PFSK-1 (cell line): ENCODE results near the gene LHX1.

Experiments
- POLR2AphosphoS5 ChIP-seq: IDR thresholded peaks from 2 replicates; pipeline ENCODE4 v1.6.1; 2012; ENCODE audit warnings: low read depth, mild to moderate bottlenecking, control low read depth, low read length, moderate library complexity
- SIN3A ChIP-seq: IDR thresholded peaks from 2 replicates; pipeline ENCODE4 v1.6.1; 2012; ENCODE audit warnings: mild to moderate bottlenecking, low read length, moderate library complexity, borderline replicate concordance; ENCODE audit not compliant: insufficient read depth
- TAF1 ChIP-seq: IDR thresholded peaks from 2 replicates; pipeline ENCODE4 v1.6.1; 2012; ENCODE audit warnings: low read length, control low read depth, borderline replicate concordance; ENCODE audit not compliant: insufficient read depth

DNA sequence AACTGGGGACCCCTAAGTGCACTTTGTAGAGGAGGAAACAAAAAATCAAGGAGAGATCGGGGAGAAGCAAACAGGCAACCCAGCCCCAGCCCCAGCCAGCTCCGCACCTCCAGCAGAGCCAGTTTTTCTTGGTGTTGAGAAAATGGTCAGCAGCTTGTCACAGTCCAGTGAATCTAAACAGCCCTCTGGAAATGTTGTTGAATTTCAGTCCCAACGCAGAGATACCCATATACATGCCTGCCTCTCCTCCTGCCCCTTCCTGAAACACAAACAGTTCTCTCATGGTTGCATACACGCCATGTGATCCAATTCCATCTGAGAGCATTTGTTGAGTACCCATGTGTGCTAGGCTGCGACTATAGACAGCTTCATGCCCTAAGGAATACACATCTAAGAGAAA, 42.4 kb upstream of the LHX1 start:
- TF ChIP-seq POLR2AphosphoS5 (no peak), TAF1 (no peak), SIN3A (no peak)
